Measurements from ENCODE around the gene ZBTB38.

The ZBTB38 gene

GRCh38 chr3:141368062-141368924 lies at the start of gene ZBTB38:
Gene ZBTB38 (plus strand): TSS chr3:141368504. CDS start chr3:141442389, 73,885 bp downstream.
- H3K9me3 Mint-ChIP-seq (ENCODE audit: low read depth), result peaks cover 2% of the 10 kb centered on the region
- no peak within 1 kb of the TSS for H3K4me3 Mint-ChIP-seq
- peaks cover 3% of the 10 kb centered on the region for H3K4me1 Mint-ChIP-seq (ENCODE audit: low read depth)
- H3K36me3 Mint-ChIP-seq, result peaks cover under 1% of the 10 kb centered on the region
- no peaks in the 10 kb centered on the region for H3K27me3 Mint-ChIP-seq
- no peak within 1 kb of the TSS for H3K27ac Mint-ChIP-seq

- H3K27me3 Mint-ChIP-seq, result no peaks in the 10 kb centered on the region
- H3K4me1 Mint-ChIP-seq (ENCODE audit: low read depth), result peaks cover 30% of the 10 kb centered on the region
- H3K9me3 Mint-ChIP-seq (ENCODE audit: low read depth), result peaks cover 11% of the 10 kb centered on the region
- H3K36me3 Mint-ChIP-seq, result peaks cover 10% of the 10 kb centered on the region
- H3K4me3 Mint-ChIP-seq, result peak overlapping the region; percentile 44
- peak overlapping the region; percentile 67 for H3K27ac Mint-ChIP-seq
These were observed 47.8 kb upstream of the ZBTB38 start for GRCh38 chr3:141320399-141321108.

GRCh38 chr3:141321109-141321497 lies 47.2 kb upstream of the ZBTB38 start:
- Mint-ChIP-seq H3K9me3 (ENCODE audit: low read depth) (peaks cover 11% of the 10 kb centered on the region), H3K27me3 (no peaks in the 10 kb centered on the region), H3K36me3 (peaks cover 10% of the 10 kb centered on the region), H3K4me1 (ENCODE audit: low read depth) (peaks cover 32% of the 10 kb centered on the region), H3K27ac (peak overlapping the region; percentile 67), H3K4me3 (no peak overlapping the region)

DNA sequence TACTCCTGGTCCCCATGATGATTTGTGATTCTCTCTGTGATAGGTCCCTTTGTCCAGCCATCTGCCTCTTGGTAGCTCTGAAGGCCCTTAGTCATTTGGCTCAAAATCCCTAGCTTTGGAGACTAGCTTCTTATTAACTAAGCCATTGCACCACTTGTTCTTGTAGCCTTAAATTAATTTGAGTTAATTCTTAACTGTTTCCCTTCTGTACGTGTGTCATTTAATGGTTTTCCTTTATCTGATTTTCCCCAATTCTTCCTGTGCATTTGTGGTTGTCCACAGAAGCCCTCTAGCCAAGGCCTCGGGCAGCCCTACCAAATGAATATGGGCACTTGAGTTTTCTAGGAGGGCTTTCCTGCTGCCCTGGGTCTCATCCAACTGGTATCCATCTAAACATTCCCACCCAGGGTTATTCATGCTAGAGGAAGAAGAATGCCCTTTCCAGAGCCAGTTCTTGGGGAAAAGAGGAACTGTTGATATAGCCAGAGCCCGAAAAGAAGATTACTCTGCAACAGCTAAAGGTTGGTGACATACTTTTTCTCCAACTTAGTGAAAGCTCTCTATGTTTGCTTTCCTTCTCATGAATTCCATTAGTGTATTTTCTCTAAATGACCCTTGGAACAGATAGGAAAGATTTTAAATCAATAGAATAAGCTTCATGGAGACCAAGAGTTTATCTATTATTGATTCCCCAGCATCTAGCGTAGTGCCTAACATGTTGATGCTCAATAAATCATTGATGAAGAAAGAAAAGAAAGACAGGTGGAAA lies 44.2 kb upstream of the ZBTB38 start:
- Mint-ChIP-seq H3K36me3 (peaks cover 10% of the 10 kb centered on the region), H3K27ac (no peak overlapping the region), H3K27me3 (no peaks in the 10 kb centered on the region), H3K9me3 (ENCODE audit: low read depth) (peaks cover 11% of the 10 kb centered on the region), H3K4me1 (ENCODE audit: low read depth) (peaks cover 38% of the 10 kb centered on the region), H3K4me3 (no peak overlapping the region)

- H3K4me1 Mint-ChIP-seq (ENCODE audit: low read depth), result peaks cover 18% of the 10 kb centered on the region
- no peaks in the 10 kb centered on the region for H3K36me3 Mint-ChIP-seq
- no peaks in the 10 kb centered on the region for H3K9me3 Mint-ChIP-seq (ENCODE audit: low read depth)
- H3K4me3 Mint-ChIP-seq, result no peak overlapping the region
- no peak overlapping the region for H3K27ac Mint-ChIP-seq
- no peaks in the 10 kb centered on the region for H3K27me3 Mint-ChIP-seq
These were observed 42.2 kb upstream of the ZBTB38 start for GRCh38 chr3:141326123-141326522.

- Mint-ChIP-seq H3K36me3 (no peaks in the 10 kb centered on the region), H3K4me1 (ENCODE audit: low read depth) (peaks cover 13% of the 10 kb centered on the region), H3K4me3 (no peak overlapping the region), H3K27ac (no peak overlapping the region), H3K9me3 (ENCODE audit: low read depth) (no peaks in the 10 kb centered on the region), H3K27me3 (no peaks in the 10 kb centered on the region)
These were observed 41.7 kb upstream of the ZBTB38 start for GRCh38 chr3:141326626-141327025.

DNA sequence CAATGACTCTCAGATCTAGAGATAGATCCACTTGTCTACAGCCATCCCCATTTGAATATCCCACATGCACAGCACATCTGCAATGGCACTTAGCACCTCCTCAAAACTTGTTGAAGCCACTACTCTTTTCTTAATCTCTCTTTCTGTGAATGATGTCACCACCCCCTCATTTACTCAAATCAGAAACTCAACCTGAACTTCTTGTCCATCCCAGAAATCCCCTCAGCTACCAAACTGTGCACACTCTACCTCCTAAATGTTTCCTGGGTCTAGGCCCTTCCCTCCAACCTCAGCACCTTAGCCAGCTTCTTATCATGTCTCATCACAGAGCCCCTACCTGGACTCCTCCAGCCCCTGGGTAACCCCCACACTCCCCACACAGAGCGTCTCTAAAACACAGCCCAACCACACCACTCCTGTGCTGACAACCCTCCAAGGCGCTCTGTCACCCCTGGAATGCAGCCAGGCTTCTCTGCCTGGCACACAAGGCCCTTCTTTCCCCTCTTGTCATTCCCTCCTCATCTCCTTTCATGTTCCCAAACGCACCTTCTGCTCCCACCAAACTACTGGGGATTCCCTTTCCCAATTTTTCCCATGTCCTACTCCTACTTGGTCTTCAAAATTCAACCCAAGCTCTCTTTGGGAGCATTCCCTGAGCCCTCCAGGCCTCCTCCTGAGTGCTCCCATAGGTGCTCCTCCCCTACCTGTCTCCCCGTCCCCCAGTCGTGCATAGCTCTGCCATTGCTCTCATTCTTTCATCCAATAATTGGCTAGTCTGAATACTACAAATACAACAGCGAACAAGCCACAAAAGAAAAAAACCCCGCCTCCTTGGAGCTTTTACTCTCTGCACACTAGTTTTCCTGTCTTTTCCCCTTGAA lies 39.8 kb upstream of the ZBTB38 start:
- no peak overlapping the region for H3K4me3 Mint-ChIP-seq

GRCh38 chr3:141330235-141330634 lies 38.1 kb upstream of the ZBTB38 start:
- no peak overlapping the region for H3K27ac Mint-ChIP-seq
- H3K9me3 Mint-ChIP-seq (ENCODE audit: low read depth), result no peaks in the 10 kb centered on the region
- peaks cover 9% of the 10 kb centered on the region for H3K4me1 Mint-ChIP-seq (ENCODE audit: low read depth)
- no peaks in the 10 kb centered on the region for H3K36me3 Mint-ChIP-seq
- H3K4me3 Mint-ChIP-seq, result no peak overlapping the region
- no peaks in the 10 kb centered on the region for H3K27me3 Mint-ChIP-seq

More for the DNA sequence above, 39.8 kb upstream of the ZBTB38 start:
- Mint-ChIP-seq H3K27ac (no peak overlapping the region), H3K27me3 (no peaks in the 10 kb centered on the region), H3K4me1 (ENCODE audit: low read depth) (peaks cover 9% of the 10 kb centered on the region), H3K36me3 (no peaks in the 10 kb centered on the region), H3K9me3 (ENCODE audit: low read depth) (no peaks in the 10 kb centered on the region)

DNA sequence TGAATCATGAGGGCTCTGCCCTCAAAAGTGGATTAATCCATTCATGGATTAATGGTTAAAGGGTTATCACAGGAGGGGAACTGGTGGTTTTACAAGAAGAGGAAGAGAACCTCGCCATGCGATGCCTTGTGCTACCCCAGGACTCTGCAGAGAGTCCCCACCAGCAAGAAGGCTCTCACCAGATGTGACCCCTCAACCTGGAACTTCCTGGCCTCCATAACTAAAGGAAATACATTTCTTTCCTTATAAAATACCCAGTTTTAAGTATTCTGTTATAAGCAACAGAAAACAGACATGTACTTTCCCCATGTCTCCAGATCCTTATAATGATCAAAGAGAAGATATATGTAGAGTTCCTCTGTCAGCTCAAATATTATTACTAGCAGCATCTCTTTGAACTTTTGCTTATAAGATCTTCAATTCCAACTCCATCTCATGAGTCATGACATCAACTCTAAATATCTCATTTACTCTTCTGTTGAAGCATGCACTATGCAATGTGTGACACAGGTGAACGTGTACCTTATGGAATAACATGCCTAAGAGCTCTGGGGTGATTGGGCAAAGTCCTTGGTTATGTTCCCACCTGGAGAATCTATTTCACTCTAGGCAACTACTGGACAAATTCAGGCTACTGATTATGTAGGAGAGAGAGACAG lies 37.5 kb upstream of the ZBTB38 start:
- Mint-ChIP-seq H3K4me1 (ENCODE audit: low read depth) (peaks cover 8% of the 10 kb centered on the region), H3K27me3 (peaks cover 2% of the 10 kb centered on the region), H3K36me3 (no peaks in the 10 kb centered on the region), H3K4me3 (no peak overlapping the region), H3K27ac (no peak overlapping the region), H3K9me3 (ENCODE audit: low read depth) (no peaks in the 10 kb centered on the region)

DNA sequence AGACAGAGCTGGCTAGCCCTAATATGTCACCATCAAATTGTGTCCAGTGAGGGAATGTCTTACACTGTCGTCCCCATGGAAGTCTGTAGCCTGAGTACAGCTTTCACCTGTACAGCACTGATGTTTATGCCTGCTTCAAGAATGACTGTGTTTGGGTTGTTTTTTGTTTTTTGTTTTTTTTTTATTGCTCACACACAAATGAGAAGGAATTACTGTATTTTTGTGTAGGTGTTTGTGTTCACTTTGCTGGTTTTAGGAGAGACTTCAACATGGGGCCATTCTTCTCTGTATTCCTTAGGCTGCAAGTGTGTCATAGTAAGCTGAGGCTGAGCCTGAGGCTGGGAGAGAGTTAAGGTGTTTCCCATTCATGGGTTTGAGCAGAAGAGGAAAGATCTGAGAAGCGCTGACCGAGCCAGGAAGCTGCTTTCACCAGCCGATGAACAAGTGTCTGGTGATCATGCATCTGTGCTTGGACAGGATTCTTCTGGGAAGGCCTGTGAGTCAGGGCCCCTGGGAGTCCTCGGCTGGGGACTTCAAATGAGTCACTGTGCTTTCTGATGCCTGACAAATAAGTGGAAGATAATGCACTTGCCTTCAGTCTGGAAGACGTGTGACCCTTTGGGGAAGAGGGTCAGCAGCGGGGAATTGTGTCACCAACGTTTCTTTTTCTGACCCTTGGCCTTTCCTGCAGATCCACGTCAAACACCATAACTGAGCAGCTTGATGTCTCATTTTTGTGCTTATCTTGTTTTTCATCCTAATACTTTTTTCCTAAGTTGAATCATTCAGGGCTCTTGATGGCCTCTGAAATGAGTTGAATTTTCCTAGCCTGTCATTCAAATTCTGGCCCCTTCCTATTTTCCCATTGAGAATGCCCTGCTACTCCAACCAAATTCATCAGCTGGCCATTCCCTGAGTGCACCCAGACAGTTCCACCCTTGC lies 36.7 kb upstream of the ZBTB38 start:
- Mint-ChIP-seq H3K4me3 (no peak overlapping the region), H3K27ac (no peak overlapping the region), H3K9me3 (ENCODE audit: low read depth) (no peaks in the 10 kb centered on the region), H3K4me1 (ENCODE audit: low read depth) (peaks cover 2% of the 10 kb centered on the region), H3K36me3 (no peaks in the 10 kb centered on the region), H3K27me3 (peaks cover 2% of the 10 kb centered on the region)

- peaks cover 2% of the 10 kb centered on the region for H3K27me3 Mint-ChIP-seq
These were observed 35.9 kb upstream of the ZBTB38 start for GRCh38 chr3:141332416-141332815.

DNA sequence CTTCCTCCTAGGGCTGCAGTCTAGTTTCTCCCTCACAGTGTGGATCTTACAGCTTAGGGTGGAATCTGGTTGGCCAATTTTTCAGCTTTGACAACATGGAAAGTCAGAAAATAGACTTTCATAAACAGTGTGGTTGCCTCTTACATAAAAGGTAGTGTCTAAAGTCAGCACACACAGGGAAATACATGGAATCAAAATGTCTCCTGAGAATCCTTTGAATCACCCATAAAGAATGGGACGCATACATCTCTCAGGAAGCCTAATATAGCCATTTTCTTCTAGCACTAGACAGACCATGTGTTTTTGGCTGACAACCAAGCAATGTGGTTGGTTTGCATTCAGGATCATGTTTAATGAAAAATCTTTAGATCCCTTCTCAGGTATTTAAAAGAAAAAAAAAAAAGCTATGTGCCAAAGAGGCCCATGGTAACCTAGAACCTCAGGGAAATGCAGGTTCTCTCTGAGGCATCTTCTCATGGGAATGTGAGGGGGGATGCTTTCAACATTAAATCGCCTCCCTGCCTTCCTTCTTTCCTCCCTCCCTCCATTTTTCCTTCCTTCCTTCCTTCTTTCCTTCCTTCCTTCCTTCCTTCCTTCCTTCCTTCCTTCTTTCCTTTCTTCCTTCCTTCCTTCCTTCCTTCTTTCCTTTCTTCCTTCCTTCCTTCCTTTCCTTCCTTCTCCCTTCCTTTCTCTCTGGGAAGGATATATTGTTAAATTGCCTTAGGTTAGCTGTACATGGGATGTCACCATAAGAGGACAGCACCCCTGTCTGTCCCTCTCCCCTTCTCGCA lies 34.3 kb upstream of the ZBTB38 start:
- H3K27me3 Mint-ChIP-seq, result peaks cover 2% of the 10 kb centered on the region
- no peaks in the 10 kb centered on the region for H3K4me1 Mint-ChIP-seq (ENCODE audit: low read depth)
- no peak overlapping the region for H3K4me3 Mint-ChIP-seq
- H3K27ac Mint-ChIP-seq, result no peak overlapping the region
- H3K9me3 Mint-ChIP-seq (ENCODE audit: low read depth), result no peaks in the 10 kb centered on the region
- H3K36me3 Mint-ChIP-seq, result no peaks in the 10 kb centered on the region

More at GRCh38 chr3:141332416-141332815, 35.9 kb upstream of the ZBTB38 start:
- H3K36me3 Mint-ChIP-seq, result no peaks in the 10 kb centered on the region
- H3K4me3 Mint-ChIP-seq, result no peak overlapping the region
- no peaks in the 10 kb centered on the region for H3K9me3 Mint-ChIP-seq (ENCODE audit: low read depth)
- H3K4me1 Mint-ChIP-seq (ENCODE audit: low read depth), result no peaks in the 10 kb centered on the region
- no peak overlapping the region for H3K27ac Mint-ChIP-seq
